Motor neuron (in vitro differentiated cells): ENCODE data around the gene OPCML. TPM values are rescaled to one million over a fixed set of nuclear protein-coding genes. Genes with fewer than 3 reads are reported as not detected.

Experiments
- ATAC-seq, 8 experiments: fragments of 200-7000 bp; cut with Tn5 transposase; replicated peaks in 6 of 8; 2 replicates each; pipeline ENCODE4 v1.8.0; 2021; ENCODE audit warnings: mild to moderate bottlenecking in 8 of 8, moderate library complexity in 8 of 8
- H3K27ac ChIP-seq, 2 donors: fragments of 250-450 bp; sonication (Bioruptor Pico); 2 replicates each; pipeline ENCODE4 v1.9.0; 2021; ENCODE audit warnings: antibody characterized with exemption in 2 of 2, mild to moderate bottlenecking in 2 of 2, moderate library complexity in 1 of 2
- H3K4me1 ChIP-seq, 2 donors: fragments of 250-450 bp; sonication (Bioruptor Pico); replicated peaks in 1 of 2; 2 replicates each; pipeline ENCODE4 v1.6.1; 2021; ENCODE audit warnings: antibody characterized with exemption in 2 of 2, mild to moderate bottlenecking in 2 of 2, moderate library complexity in 1 of 2
- H3K4me3 ChIP-seq, 5 donors: fragments of 250-450 bp; sonication (Bioruptor Pico); 2 replicates each; pipeline ENCODE4 v1.9.0; 2021; ENCODE audit warnings: antibody characterized with exemption in 5 of 5, mild to moderate bottlenecking in 5 of 5, moderate library complexity in 4 of 5
- WGBS, 10 experiments: fragments of 450-650 bp; shearing (Covaris generic); methylation state at CpG; one replicate each; pipeline ENCODE4 v1.0.0; 2022; 5-methylcytosine and 5-hydroxymethylcytosine counted together
- in situ Hi-C, 9 experiments: fragments of 400-800 bp; cut with MboI; loops; one replicate each; pipeline ENCODE4 v1.15.0; 2021; ENCODE audit warnings: low sequenced_read_pairs in 9 of 9, low pct_unique_long_range_greater_than_20kb in 2 of 9; ENCODE audit not compliant: unreplicated experiment in 9 of 9
- total RNA-seq, 8 experiments: library from RNA; unstranded; fragments of 300-600 nt; gene quantifications; 2 replicates each; pipeline versions ENCODE4 v1.2.3 to v1.2.4, GENCODE V29; 2022

OPCML gene
- total RNA-seq, 8 experiments from 2014 or later = 0.40 to 20.1 (median 7.2) TPM

- 20 to 100% (median 79%) methylated on average over 1 to 5 of the region's 5 CpGs; no CpG with 5 or more reads in 1 of the 10 experiments for WGBS, 10 experiments
- in situ Hi-C loops = no loop called here
- no peak for ATAC-seq
- Histone ChIP-seq H3K4me1 (peaks cover 38 to 59% of the 10 kb centered on the region in 2 donors), H3K4me3 (no peak overlapping the region), H3K27ac (peak overlapping the region in 1 of 2 donors; percentile 26)
Measured at GRCh38 chr11:133024301-133024700, 508.0 kb downstream of the OPCML start.

GRCh38 chr11:133023232-133023631, 509.1 kb downstream of the OPCML start:
- H3K27ac ChIP-seq = peak overlapping the region in 1 of 2 donors; percentile 48
- WGBS, 10 experiments = 40 to 100% (median 69%) methylated on average over 1 to 9 of the region's 9 CpGs; no CpG with 5 or more reads in 1 of the 10 experiments
- no peak overlapping the region for H3K4me3 ChIP-seq
- peak in 5 of 8 experiments; percentile 57 to 73 (median 65) for ATAC-seq
- peaks cover 47 to 70% of the 10 kb centered on the region in 2 donors for H3K4me1 ChIP-seq
- in situ Hi-C loops = no loop called here

- Histone ChIP-seq H3K27ac (no peak overlapping the region), H3K4me1 (peaks cover 47 to 70% of the 10 kb centered on the region in 2 donors), H3K4me3 (no peak overlapping the region)
- in situ Hi-C loops = no loop called here
- no peak for ATAC-seq
- WGBS, 10 experiments = 11 to 90% (median 46%) methylated on average over 2 to 5 of the region's 7 CpGs; no CpG with 5 or more reads in 3 of the 10 experiments
Measured at GRCh38 chr11:133021553-133021952, 510.7 kb downstream of the OPCML start.

GRCh38 chr11:133020372-133020714, 512.0 kb downstream of the OPCML start:
- in situ Hi-C loops = no loop called here
- peak in 5 of 8 experiments; percentile 17 to 54 (median 26) for ATAC-seq
- 0 to 100% (median 67%) methylated on average over 1 of the region's 1 CpG; no CpG with 5 or more reads in 1 of the 10 experiments for WGBS, 10 experiments

GRCh38 chr11:133019545-133020371, 512.5 kb downstream of the OPCML start:
- ATAC-seq = peak in 5 of 8 experiments; percentile 63 to 83 (median 77)
- in situ Hi-C loops = no loop called here
- Histone ChIP-seq H3K4me1 (peaks cover 46 to 65% of the 10 kb centered on the region in 2 donors), H3K4me3 (no peak overlapping the region), H3K27ac (peak overlapping the region; percentile 52 to 61)
- WGBS, 10 experiments = 32 to 100% (median 60%) methylated on average over 1 to 12 of the region's 17 CpGs; no CpG with 5 or more reads in 1 of the 10 experiments

More at GRCh38 chr11:133020372-133020714, 512.0 kb downstream of the OPCML start:
- no peak overlapping the region for H3K4me3 ChIP-seq
- H3K27ac ChIP-seq = peak overlapping the region; percentile 52 to 61
- peaks cover 47 to 70% of the 10 kb centered on the region in 2 donors for H3K4me1 ChIP-seq

- no peak overlapping the region for H3K27ac ChIP-seq
- H3K4me3 ChIP-seq = no peak overlapping the region
- peaks cover 22 to 23% of the 10 kb centered on the region in 2 donors for H3K4me1 ChIP-seq
- in situ Hi-C loops = no loop called here
- 0 to 100% (median 49%) methylated on average over 1 of the region's 1 CpG; no CpG with 5 or more reads in 6 of the 10 experiments for WGBS, 10 experiments
- ATAC-seq = no peak
Measured at GRCh38 chr11:133015457-133015856, 516.8 kb downstream of the OPCML start.

GRCh38 chr11:133014337-133014736, 518.0 kb downstream of the OPCML start:
- WGBS, 10 experiments = 0 to 75% (median 58%) methylated on average over 2 to 5 of the region's 5 CpGs; no CpG with 5 or more reads in 4 of the 10 experiments

GRCh38 chr11:133012803-133013202, 519.5 kb downstream of the OPCML start:
- 43 to 100% (median 98%) methylated on average over 1 to 4 of the region's 4 CpGs; no CpG with 5 or more reads in 2 of the 10 experiments for WGBS, 10 experiments
- no peak for ATAC-seq
- H3K27ac ChIP-seq = no peak overlapping the region
- no peak overlapping the region for H3K4me3 ChIP-seq
- peaks cover 0 to 4% of the 10 kb centered on the region in 2 donors for H3K4me1 ChIP-seq
- in situ Hi-C loops = no loop called here

More at GRCh38 chr11:133014337-133014736, 518.0 kb downstream of the OPCML start:
- in situ Hi-C loops = no loop called here
- Histone ChIP-seq H3K27ac (no peak overlapping the region), H3K4me3 (no peak overlapping the region), H3K4me1 (peaks cover 11 to 14% of the 10 kb centered on the region in 2 donors)
- peak in 2 of 8 experiments; percentile 63 to 67 for ATAC-seq

- WGBS, 10 experiments = 0 to 100% (median 97%) methylated on average over 1 to 2 of the region's 2 CpGs; no CpG with 5 or more reads in 2 of the 10 experiments
- no peak overlapping the region for H3K27ac ChIP-seq
- no peak overlapping the region for H3K4me3 ChIP-seq
- in situ Hi-C loops = no loop called here
- no peak for ATAC-seq
- peaks cover 4% of the 10 kb centered on the region in 2 donors for H3K4me1 ChIP-seq
Measured at GRCh38 chr11:133011604-133012003, 520.7 kb downstream of the OPCML start.

GRCh38 chr11:133007027-133007584, 525.2 kb downstream of the OPCML start:
- peak in 2 of 8 experiments; percentile 82 to 87 for ATAC-seq
- no peak overlapping the region for H3K4me3 ChIP-seq
- 0 to 80% (median 50%) methylated on average over 1 to 2 of the region's 2 CpGs; no CpG with 5 or more reads in 3 of the 10 experiments for WGBS, 10 experiments
- no peak overlapping the region for H3K27ac ChIP-seq
- in situ Hi-C loops = no loop called here
- H3K4me1 ChIP-seq = peaks cover 0 to 4% of the 10 kb centered on the region in 2 donors

GRCh38 chr11:133004369-133004768, 527.9 kb downstream of the OPCML start:
- 64 to 100% (median 83%) methylated on average over 1 to 9 of the region's 13 CpGs; no CpG with 5 or more reads in 4 of the 10 experiments for WGBS, 10 experiments
- in situ Hi-C loops = no loop called here
- H3K4me1 ChIP-seq = peaks cover 0 to 10% of the 10 kb centered on the region in 2 donors
- no peak overlapping the region for H3K27ac ChIP-seq
- no peak overlapping the region for H3K4me3 ChIP-seq
- ATAC-seq = no peak

- 0 to 81% (median 33%) methylated on average over 1 to 11 of the region's 12 CpGs; no CpG with 5 or more reads in 2 of the 10 experiments for WGBS, 10 experiments
- no peak for ATAC-seq
Measured at GRCh38 chr11:132999516-132999915, 532.8 kb downstream of the OPCML start.

GRCh38 chr11:132999031-132999430, 533.3 kb downstream of the OPCML start:
- 0 to 49% (median 33%) methylated on average over 1 to 5 of the region's 5 CpGs; no CpG with 5 or more reads in 5 of the 10 experiments for WGBS, 10 experiments
- Histone ChIP-seq H3K4me3 (no peak overlapping the region), H3K27ac (no peak overlapping the region), H3K4me1 (peaks cover 0 to 13% of the 10 kb centered on the region in 2 donors)
- ATAC-seq = no peak
- in situ Hi-C loops = no loop called here

More at GRCh38 chr11:132999516-132999915, 532.8 kb downstream of the OPCML start:
- peaks cover 0 to 10% of the 10 kb centered on the region in 2 donors for H3K4me1 ChIP-seq
- H3K4me3 ChIP-seq = no peak overlapping the region
- in situ Hi-C loops = no loop called here
- no peak overlapping the region for H3K27ac ChIP-seq
